HPDE6-E6E7 (cell line): ENCODE results near the gene TMEM156.
A peak's percentile ranks its signal among the peaks of the same experiment; 100 is the strongest.
"Not testable (repeated sequence)": the region's sequence is repeated elsewhere in the genome, so short reads cannot be mapped to it uniquely, and the experiment has no call there.

Experiments used
- DNase-seq: peaks from one replicate; pipeline ENCODE4 v3.0.0; 2011; ENCODE audit warnings: missing footprints; ENCODE audit errors: extremely low spot score

The TMEM156 gene

DNA sequence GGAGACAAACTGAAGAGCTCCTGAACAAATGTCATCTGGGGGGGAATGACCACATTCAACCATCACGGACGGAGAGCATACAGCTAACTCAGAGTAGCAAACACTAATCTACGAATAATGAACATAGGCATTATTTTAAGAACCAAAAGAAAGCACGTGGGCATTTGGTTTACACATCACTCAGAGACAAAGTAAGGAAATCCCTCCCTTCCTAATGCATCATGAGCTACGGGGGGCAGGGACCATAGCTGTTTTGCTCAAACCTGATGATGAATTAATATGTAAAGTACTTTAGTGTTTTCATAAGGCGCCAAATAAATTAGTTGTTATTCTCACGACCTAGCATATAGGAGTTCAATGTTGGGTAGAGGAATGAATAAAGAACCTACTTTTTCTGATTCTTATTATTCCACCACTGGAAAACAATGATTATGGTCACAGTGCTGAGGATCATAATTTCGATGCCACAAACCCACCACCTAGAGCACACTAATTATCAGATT, 11.7 kb upstream of the TMEM156 start:
- DNase-seq, result no peak

DNA sequence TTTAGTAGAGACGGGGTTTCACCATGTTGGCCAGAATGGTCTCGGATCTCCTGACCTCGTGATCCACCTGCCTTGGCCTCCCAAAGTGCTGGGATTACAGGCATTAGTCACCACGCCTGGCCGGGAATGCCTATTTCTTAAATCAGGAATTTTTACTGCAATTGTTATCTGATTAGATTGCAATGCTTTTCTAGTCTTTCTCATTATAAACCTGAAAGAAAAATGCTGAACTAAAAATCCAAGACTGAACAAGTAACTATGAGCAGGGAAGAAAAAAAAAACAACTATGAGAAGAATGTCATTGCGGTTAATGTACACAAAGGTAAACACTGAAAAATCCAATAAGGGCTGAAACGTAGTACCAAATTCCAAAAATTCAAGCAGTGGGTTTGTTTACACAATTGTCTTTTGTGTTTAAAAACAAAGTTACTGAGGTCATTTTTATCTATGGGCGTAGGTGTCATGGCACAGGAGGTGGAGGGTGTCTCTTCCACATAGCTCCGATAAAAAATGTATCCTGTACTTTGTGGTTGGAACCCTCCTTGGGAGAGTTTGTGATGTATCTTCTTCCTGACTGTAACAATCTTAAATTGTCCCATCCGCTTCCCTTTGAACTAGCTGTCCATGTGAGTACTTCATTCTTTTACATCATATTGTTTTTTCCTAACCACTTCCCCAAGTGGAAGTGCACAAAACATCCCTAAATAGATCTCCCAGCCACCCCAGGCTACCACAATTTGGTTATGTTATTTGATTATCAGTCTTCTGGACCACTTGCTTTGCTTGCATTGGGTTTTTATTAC, 11.1 kb upstream of the TMEM156 start:
- DNase-seq, result no peak

DNA sequence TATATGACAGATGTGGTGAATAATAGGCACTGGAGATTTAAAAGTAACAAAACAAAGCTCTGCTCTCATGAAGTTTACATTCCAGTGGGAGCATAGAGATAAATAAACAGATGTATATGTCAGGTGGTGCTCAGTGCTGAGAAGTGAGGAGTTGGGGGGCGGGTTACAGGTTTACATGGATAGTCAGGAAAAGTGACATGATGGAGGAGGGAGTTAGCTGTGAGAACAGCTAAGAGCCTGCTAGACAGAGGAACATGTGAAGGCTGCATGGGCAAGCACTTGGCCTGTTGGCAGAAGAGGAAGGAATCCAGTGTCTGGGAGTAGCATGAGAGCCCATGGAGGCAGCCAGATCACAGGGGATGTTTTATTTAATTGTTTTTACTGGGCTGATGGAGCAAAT, 10.2 kb upstream of the TMEM156 start:
- no peak for DNase-seq

DNA sequence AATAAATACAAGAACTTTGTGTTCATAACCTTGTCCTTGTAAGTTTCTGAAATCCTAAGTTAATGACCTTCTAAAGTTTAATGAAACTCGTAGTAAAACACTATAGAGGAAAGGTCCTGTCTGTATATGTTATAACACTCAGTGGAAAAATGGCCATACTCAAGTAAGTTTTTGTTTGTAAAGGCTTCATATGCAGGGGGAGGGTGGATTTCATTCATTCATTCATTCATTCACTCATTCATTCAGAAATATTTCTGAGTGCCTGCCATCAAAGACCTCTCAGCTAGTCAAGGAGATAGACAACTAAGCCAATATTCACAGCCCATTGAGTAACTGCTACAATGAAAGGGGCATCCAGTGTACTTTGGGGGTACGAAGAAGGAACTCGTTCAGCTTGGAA, 6.9 kb upstream of the TMEM156 start:
- DNase-seq, result no peak

DNA sequence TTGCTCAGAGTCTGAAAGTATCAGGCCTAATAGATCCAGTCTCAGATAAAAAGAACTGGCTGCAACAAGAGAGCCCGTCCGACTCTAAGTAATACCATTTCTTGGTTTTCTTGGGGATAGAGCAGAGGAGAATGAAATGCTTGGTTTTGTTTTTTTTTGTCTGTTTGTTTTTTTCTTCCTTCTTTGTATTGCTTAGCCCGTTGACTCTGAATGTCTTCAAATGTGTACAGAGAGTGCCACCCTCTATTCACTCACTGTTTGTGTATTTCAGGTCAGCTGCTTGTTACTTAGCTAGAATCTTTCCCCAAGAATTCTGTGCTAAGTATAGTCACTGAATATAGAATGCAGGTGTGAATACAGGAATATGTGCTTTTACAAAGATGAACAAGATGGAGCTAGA, 5.7 kb upstream of the TMEM156 start:
- DNase-seq, result no peak

DNA sequence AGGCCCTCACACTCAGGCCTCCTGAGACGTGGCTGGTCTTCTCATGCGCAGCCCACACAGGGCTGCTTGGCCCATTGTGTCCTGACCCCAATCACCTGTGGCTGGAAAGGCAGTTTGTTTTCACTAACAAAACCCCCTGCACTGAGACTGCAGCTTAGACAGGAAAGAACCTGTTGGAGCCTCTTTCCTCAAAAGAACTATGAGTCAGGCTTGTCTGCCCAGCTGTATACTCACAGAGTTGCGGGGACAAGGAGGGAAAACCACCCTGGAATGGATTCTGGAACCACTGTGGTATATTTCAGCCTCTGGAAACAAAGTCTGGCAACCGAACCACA, 5.2 kb upstream of the TMEM156 start:
- DNase-seq, result peak; percentile 56

DNA sequence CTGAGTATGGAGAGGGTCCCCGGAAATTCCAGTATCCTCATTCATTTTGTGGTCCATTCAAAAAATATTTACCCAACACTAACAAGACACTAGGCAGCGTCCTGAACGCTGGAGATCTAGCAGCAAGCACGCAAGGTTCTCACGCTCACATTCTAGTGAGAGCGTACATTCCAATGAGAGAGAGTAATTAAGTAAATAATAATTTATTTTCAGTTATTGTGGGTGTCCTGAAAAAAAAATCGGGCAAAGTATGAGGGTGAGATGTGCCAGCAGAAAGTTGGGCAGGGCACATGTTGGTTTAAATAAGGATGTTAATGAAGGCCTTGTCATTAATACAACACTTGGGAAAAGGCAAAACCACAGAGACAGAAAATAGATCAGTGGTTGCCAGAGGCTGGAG, 4.0 kb upstream of the TMEM156 start:
- DNase-seq, result no peak

DNA sequence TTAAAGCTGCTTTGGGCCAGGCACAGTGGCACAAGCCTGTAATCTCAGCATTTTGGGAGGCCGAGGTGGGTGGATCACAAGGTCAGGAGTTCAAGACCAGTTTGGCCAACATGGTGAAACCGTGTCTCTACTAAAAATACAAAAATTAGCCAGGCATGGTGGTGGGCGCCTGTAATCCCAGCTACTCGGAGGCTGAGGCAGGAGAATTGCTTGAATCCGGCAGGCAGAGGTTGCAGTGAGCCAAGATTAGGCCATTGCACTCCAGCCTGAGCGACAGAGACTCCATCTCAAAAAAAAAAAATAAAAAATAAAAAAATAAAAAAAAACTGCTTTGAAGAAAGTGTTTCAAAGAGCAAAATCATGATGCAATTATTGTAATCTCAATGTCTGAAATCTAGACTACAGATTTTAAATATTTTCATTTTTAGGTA, 604 bp downstream of the TMEM156 start:
- DNase-seq, result not testable (repeated sequence)

DNA sequence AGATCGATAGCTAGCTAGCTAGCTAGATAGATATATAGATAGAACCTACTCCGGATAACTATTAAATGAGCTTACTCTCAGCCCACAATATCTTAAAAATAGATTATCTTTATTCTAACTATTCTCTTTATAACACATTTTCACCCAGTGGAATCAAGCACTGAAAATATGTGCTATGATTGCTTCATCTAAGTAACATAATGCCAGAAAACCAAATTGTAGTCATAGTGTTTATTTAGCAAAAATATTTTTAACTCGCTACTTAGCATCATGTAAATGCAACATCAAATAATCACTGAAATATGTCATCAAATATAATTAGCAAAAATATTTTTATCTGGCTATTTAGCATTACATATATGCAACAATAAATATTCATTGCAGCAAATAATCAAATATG, 1.5 kb downstream of the TMEM156 start:
- DNase-seq, result no peak

DNA sequence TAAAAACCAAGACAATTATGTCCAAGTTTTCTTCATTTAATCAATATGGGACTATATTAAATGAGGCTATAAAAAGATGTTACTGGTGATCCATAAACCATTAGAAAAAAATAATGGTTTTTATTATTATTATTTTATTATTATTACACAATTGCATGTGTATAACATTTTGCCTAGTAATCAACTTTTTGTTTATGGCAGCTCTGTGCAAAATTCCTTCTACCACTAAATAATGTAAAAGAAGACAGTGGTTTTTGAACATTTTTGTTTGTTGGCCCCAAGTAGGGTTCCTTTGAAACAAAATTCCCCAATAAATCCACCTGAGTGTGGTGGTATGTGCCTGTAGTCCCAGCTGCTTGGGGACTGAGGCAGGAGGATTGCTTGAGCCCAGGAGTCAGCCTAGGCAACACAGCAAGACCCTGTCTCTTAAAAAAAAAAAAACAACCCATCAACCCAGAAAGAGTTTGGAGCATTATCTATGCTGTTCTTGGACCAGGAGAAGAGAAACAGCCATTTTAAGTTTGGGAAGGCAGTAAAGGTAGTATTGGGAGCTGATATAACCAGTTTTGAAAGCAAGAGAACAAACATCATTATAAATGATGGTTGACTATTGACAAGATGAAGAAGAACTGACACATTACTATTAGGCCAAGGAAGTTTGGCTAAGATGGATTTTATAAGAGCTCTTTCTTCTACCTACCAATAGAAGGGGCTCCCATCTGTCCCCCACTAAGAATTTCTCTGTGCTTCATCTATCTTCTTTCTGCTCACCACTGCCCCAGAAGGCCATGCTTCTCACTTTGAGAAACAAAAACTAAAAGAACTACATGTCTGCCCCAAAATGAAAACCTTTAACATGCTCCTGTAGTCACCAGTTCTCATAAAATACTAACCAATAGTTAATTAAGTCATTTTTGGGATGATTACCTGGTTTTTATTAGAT, 2.2 kb downstream of the TMEM156 start:
- no peak for DNase-seq

DNA sequence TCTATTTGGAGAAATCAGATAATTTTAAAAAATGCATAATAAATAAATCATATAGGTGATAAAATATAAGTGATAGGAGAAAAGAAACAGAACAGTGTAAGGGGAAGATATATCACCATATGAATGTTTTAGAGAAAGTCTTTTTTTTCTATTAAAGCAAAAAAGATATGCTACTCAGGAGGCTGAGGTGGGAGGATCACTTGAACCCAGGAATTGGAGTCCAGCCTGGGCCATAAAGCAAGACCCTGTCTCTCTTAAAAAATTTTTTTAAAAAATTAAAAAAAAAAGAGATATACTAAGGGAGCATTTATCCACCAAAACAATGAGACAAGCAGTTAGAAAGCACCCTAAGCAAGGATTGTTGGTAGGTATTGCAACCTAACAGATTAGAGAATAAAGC, 6.1 kb downstream of the TMEM156 start:
- no peak for DNase-seq

DNA sequence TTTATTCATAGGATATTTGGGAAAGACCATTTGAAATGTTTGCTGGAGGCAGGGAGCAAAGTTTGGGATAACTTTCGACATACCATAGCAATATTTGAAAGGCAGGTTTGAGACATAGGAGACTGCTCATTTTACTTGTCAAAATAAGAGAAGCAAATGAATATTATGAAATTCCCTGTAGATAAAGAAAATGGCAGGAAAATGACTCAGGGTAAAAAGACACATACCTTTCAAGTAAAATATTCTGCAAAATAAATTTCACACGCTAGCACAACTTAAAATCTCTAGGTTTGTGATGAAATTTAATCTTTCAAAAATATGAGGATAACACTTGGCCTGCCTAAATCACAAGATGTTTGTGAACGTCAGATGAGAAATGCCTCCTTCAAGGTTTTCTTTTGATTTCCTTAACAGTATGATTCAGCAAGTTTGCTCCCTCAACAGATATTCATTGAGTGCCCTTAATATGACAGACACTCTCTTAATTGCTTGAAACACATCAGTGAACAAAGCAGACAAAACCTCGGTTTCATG, 6.6 kb downstream of the TMEM156 start:
- DNase-seq, result no peak

DNA sequence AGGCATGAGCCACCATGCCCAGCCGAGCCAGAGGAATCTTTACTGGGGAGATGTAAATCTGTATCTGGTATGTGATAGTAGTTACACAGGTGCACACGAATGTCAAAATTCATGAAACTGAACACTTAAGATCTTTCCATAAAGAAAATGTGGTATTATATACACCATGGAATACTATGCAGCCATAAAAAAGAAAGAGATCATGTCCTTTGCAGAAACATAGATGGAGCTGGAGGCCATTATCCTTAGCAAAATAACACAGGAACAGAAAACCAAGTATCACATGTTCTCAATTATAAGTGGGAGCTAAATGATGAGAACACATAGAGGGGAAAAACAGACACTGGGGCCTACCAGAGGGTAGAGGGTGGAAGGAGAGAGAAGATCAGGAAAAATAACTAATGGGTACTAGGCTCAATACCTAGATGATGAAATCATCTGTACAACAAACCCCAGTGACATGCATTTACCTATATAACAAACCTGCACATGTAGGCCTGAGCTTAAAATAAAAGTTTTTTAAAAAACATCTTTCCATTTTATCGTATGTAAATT, 7.8 kb downstream of the TMEM156 start:
- no peak for DNase-seq

DNA sequence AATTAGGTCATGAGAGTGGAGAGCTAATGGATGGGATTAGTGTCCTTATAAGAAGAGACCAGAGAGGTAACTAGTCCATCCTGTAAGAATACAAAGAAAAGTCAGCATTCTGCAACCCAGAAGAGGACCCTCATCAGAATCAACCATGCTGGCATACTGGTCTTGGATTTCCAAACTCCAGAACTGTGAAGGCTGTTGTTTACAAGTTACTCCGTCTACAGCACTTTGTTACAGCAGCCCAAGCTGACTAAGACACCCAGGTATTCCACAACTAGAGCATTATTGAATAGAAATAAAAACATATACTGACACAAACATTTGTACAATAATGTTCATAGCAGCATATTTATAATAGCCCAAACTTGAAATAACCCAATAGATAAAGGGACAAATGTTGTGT, 9.2 kb downstream of the TMEM156 start:
- no peak for DNase-seq

DNA sequence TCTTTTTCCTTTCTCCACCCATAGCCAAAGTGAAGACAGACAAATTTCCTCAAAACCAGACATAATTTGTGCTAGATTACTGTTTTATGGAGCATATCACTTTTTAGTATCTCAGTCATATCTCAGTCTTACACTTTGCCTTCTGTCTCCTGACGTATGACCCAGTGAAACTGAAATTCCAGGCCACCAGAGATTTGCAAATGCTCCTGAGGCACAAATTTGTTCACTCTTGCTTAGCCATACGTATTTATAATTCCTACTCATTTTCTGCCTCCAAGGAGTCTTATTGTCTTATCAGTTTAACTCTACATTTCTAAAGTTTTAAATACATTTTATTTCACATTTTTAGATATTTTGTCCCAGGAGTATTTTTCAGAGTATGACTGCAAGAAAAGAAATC, 10.0 kb downstream of the TMEM156 start:
- DNase-seq, result no peak

DNA sequence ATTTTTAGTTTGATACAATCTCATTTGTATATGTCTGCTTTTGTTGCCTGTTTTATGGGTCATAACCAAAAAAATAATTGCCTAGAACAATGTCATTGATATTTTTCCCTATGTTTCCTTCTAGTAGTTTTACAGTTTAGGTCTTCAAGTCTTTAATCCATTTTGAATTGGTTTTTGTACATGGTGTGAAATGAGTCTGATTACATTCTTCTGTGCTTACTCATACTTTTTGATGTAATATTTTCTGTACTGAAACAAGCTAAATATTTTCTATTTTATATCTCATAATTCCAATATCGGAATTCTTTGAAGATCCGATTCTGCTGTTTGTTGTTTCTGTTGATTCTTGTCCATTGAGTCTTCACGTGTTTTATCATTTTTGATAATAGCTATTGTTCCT, 10.6 kb downstream of the TMEM156 start:
- no peak for DNase-seq

DNA sequence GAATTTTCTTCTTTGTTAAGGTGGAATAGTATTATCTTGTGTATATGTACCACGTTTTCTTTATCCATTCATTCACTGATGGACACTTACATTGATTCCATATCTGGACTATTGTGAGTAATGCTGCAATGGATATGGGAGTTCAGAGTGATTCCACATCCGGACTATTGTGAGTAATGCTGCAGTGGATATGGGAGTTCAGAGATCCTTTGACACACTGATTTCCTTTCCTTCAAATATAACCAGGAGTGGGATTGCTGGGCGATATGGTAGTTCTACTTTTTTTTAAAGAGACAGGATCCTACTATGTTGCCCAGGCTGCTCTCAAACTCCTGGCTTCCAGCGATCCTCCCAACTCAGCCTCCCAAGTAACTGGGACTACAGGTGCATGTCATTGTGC, 12.1 kb downstream of the TMEM156 start:
- no peak for DNase-seq

DNA sequence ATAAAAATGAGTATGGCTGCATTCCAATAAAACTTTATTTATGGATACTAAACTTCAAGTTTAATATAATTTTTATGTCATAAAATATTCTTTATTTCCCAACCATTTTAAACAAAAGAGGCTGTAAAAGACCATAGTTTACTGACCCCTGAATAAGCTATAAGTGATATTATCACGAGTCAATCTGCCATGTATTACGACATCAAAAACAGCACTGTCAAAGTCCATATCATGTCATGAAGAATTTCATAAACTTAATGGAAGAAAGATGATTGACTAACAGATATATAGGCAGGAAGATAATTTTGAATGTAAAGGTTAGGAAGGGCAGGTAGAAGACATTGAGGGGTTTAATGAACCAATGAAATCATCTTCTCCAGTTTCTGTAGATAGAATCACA, 18.2 kb downstream of the TMEM156 start:
- DNase-seq, result no peak

DNA sequence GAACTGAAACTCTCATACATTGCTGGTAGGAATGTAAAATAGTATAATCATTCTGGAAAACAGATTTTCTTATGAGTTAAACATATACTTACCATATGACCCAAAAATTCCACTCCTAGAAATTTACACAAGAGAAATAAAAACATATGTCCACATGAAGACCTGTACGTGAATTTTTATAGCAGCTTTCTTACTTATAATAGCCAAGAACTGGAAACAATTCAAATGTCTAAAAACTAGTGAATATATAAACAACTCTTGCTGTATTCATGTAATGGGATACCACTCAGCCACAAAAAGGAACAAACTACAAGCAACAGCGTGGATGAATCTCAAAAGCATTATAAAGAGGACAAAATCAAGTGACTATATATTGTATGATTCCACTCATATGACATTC, 27.5 kb downstream of the TMEM156 start:
- no peak for DNase-seq

DNA sequence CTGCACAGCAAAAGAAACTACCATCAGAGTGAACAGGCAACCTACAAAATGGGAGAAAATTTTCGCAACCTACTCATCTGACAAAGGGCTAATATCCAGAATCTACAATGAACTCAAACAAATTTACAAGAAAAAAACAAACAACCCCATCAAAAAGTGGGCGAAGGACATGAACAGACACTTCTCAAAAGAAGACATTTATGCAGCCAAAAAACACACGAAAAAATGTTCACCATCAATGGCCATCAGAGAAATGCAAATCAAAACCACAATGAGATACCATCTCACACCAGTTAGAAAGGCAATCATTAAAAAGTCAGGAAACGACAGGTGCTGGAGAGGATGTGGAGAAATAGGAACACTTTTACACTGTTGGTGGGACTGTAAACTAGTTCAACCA, 30.2 kb downstream of the TMEM156 start:
- not testable (repeated sequence) for DNase-seq

DNA sequence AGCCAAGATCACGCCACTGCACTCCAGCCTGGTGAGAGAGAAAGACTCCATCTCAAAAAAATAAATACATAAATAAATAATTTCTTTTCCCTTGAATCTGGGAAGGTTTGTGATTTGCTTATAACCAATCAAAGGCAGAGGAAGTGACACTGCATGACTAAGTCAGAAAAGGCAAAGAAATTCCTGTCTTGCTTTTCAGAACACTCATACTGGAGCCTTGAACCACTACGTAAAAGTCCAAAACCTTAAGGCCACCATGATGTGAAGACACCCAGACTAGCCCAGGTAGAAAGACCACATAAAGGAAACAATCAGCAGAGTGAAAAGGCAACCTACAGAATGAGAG, 36.6 kb downstream of the TMEM156 start:
- no peak for DNase-seq

DNA sequence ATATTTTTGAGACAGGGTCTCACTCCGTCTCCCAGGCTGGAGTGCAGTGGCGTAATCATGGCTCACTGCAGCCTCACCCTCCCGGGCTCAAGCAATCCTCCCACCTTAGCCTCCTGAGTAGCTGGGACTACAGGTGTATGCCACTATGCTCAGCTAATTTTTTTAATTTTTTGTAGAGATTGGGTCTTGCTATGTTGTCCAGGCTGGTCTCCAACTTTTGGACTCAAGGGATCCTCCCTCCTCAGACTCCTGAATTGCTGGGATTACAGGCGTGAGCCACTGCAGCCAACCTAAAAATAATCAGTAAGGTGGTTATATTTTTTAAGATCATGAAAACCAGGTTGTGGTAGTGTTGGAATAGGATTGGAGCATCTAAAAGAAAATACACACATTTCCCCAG, 38.1 kb downstream of the TMEM156 start:
- DNase-seq, result no peak
